SJCRH30 (cell line): ENCODE data around the gene CYB5R4. TPM values are rescaled to one million over a fixed set of nuclear protein-coding genes. Genes with fewer than 3 reads are reported as not detected.
A peak's percentile ranks its signal among the peaks of the same experiment; 100 is the strongest.
"Not testable (repeated sequence)": the region's sequence is repeated elsewhere in the genome, so short reads cannot be mapped to it uniquely, and the experiment has no call there.

Source experiments
- DNase-seq, 2 experiments: peaks; one replicate each; pipeline ENCODE4 v3.0.0-alpha.2; 2015 to 2020
- H3K27ac ChIP-seq: fragments of 250-450 bp; sonication (Bioruptor Pico); 2 replicates; pipeline ENCODE4 v1.5.1; 2020; ENCODE audit warnings: mild to moderate bottlenecking, moderate library complexity
- H3K27me3 ChIP-seq: fragments of 250-450 bp; sonication (Bioruptor Pico); 2 replicates; pipeline ENCODE4 v1.5.1; 2020; ENCODE audit warnings: mild to moderate bottlenecking, moderate library complexity
- H3K36me3 ChIP-seq: fragments of 250-450 bp; sonication (Bioruptor Pico); 2 replicates; pipeline ENCODE4 v1.5.1; 2020; ENCODE audit warnings: mild to moderate bottlenecking, moderate library complexity
- H3K4me1 ChIP-seq: fragments of 250-450 bp; sonication (Bioruptor Pico); 2 replicates; pipeline ENCODE4 v1.5.1; 2020; ENCODE audit warnings: mild to moderate bottlenecking, moderate library complexity
- H3K4me3 ChIP-seq: fragments of 250-450 bp; sonication (Bioruptor Pico); 2 replicates; pipeline ENCODE4 v1.5.1; 2020; ENCODE audit warnings: mild to moderate bottlenecking, moderate library complexity
- H3K9me3 ChIP-seq: fragments of 250-450 bp; sonication (Bioruptor Pico); replicated peaks from 2 replicates; pipeline ENCODE4 v1.5.1; 2020; ENCODE audit warnings: mild to moderate bottlenecking, moderate library complexity
- total RNA-seq: library from RNA; depleted of rRNA; stranded (reverse); fragments of >200 nt; shearing (Covaris generic); gene quantifications from 2 replicates; pipeline ENCODE4 v1.2.3, GENCODE V29; 2014

Gene CYB5R4
- total RNA-seq, 1 experiment from 2014 or later, result 18.9 TPM

DNA sequence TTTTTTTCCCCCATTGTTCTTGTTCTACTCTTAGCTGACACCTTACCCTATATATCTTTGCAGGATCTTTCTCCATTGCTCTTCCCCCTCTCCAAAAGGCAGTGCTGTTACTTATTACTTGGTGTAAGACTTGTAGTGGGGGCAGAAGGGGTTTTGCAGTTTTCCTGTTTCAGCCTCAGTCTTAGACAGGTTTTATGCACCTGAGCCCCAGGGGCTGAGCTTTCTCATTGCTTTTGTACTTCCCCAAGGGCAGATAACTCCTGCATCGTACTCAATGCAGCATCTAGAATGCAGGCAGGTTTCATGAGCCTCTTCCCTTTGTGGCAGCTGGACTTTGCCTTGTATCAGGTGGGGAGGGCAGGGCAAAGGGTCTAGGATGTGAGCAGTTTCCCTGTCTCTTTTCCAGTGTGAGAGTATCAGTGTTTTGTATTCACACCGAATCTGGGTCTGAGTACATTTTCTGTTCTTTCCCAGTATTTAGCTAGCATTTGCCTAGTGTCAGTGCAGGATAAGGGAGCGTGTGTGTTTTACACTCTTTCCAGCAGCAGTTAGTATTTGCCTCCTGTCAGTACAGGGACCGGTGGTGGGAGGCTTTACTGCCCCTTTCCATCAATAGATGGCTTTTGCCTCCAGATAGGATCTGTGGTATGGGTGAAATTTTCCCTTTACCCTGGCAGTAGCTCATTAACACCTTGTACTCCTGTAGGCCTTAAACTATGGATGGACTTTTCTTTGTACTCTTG lies 19.6 kb downstream of the CYB5R4 start:
- DNase-seq, result no peak
- no peaks in the 10 kb centered on the region for H3K27me3 ChIP-seq
- H3K4me3 ChIP-seq, result no peak overlapping the region
- H3K4me1 ChIP-seq, result no peaks in the 10 kb centered on the region
- H3K27ac ChIP-seq, result no peak overlapping the region
- H3K9me3 ChIP-seq, result no peaks in the 10 kb centered on the region
- H3K36me3 ChIP-seq, result no peaks in the 10 kb centered on the region

DNA sequence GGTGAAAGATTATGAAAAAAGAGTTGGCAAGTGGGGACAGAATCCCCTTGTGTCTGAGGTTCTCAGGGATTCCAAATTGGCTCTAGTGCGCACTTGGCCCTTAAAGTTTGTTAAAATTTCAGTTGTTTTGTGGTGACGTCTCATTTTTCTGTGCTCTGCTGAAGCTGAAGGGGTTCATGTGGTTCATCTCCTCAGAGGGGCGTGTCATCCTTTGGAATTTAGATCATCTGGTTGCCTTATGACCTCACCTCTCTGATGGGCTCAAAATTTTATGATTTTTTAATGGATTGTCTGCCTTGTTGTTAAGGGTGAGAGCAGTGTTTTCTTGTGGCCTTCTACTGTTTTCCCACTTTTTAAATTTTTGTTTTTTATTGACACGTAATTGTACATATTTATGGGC lies 20.3 kb downstream of the CYB5R4 start:
- Histone ChIP-seq H3K36me3 (no peaks in the 10 kb centered on the region), H3K9me3 (no peaks in the 10 kb centered on the region), H3K27ac (no peak overlapping the region), H3K4me1 (no peaks in the 10 kb centered on the region), H3K4me3 (no peak overlapping the region), H3K27me3 (no peaks in the 10 kb centered on the region)
- no peak for DNase-seq

DNA sequence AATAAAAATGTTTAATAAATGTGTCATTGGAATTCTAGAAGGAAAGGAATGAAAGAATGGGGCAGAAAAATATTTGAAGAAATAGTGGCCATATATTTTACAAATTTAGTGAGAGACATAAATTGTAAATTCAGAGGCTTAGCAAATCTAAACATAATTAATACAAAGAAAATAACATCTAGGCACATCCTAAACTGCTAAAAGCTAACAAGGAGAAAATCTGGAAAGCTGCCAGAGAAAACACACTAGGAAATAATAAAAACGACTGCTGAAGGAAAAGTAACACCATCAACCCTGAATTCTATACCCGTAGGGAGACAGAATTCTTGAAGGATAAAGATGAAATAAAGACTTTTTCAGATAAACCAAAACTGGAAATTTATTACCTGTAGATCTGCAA lies 23.8 kb downstream of the CYB5R4 start:
- peak in 1 of 2 experiments; percentile 43 for DNase-seq
- Histone ChIP-seq H3K27ac (no peak overlapping the region), H3K4me3 (no peak overlapping the region), H3K4me1 (no peaks in the 10 kb centered on the region), H3K9me3 (no peaks in the 10 kb centered on the region), H3K36me3 (no peaks in the 10 kb centered on the region), H3K27me3 (no peaks in the 10 kb centered on the region)

DNA sequence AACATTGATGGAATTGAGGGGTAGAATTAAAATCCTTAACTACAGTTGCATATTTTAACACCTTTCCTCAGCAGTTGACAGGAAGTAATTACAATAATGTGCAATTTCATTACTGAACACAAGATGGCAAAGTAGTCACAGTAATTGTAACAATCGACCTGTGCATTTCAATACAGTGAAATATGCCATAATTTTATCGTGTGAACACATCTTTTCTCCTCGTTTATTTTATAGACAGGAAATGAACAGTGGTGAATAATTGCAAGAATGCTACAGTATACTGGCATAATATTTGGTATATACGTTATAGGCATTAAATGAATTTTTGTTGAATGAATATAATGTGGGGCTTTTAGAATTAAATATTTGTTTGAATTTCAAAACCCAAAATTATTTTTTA lies 25.0 kb downstream of the CYB5R4 start:
- H3K4me1 ChIP-seq, result no peaks in the 10 kb centered on the region
- no peaks in the 10 kb centered on the region for H3K36me3 ChIP-seq
- H3K9me3 ChIP-seq, result no peaks in the 10 kb centered on the region
- no peaks in the 10 kb centered on the region for H3K27me3 ChIP-seq
- H3K27ac ChIP-seq, result no peak overlapping the region
- DNase-seq, result peak in 1 of 2 experiments; percentile 73
- H3K4me3 ChIP-seq, result no peak overlapping the region

DNA sequence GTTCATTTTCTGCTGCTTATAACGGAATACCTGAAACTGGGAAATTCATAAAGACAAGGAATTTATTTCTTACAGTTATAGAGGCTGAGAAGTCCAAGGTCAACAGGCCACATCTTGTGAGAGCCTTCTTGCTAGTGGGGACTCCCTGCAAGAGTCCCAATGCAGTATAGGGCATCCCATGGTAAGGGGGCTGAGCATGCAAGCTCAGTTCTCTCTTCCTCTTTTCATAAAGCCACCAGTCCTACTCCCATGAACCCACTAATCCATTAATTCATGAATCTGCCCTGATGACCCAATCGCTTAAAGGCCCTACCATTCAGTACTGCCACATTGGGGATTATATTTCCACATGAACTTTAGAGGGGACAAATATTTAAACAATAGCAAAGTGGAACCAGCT lies 26.5 kb downstream of the CYB5R4 start:
- Histone ChIP-seq H3K27ac (no peak overlapping the region), H3K27me3 (no peaks in the 10 kb centered on the region), H3K36me3 (no peaks in the 10 kb centered on the region), H3K4me1 (no peaks in the 10 kb centered on the region), H3K9me3 (no peaks in the 10 kb centered on the region), H3K4me3 (no peak overlapping the region)
- DNase-seq, result no peak

DNA sequence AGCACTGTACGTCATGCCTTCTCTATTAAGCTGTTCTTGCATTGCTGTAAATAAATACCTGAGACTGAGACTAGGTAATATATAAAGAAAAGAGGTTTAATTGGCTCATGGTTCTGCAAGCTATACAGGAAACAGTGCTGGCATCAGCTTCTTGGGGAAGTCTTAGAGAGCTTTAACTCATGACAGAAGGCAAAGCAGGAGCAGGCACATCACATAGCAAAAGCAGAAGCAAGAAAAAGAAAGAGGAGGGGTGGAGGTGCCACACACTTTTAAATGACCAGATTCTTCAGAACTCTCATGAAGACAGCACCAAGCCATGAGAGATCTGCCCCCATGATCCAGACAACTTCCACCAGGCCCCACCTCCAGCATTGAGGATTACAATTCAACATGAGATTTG lies 30.1 kb downstream of the CYB5R4 start:
- Histone ChIP-seq H3K9me3 (no peaks in the 10 kb centered on the region), H3K27ac (no peak overlapping the region), H3K4me1 (no peaks in the 10 kb centered on the region), H3K36me3 (no peaks in the 10 kb centered on the region), H3K4me3 (no peak overlapping the region), H3K27me3 (no peaks in the 10 kb centered on the region)
- DNase-seq, result no peak

DNA sequence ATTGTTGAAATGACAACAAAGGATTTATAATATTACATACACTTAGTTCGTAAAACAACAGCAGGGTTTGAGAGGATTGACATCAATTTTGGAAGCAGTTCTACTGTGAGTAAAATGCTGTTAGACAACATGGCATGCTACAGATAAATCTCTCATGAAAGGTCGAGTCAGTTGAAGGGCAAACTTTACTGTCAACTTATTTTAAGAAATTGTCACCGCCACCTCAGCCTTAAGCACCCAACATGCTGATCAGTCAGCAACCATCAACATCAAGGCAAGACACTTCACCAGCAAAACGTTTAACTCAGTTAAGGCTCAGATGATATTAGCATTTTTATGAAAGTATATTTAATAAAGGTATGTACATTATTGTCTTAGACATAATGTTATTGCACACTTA lies 31.0 kb downstream of the CYB5R4 start:
- H3K4me3 ChIP-seq, result no peak overlapping the region
- no peaks in the 10 kb centered on the region for H3K36me3 ChIP-seq
- H3K9me3 ChIP-seq, result no peaks in the 10 kb centered on the region
- DNase-seq, result no peak
- no peak overlapping the region for H3K27ac ChIP-seq
- no peaks in the 10 kb centered on the region for H3K27me3 ChIP-seq
- no peaks in the 10 kb centered on the region for H3K4me1 ChIP-seq

DNA sequence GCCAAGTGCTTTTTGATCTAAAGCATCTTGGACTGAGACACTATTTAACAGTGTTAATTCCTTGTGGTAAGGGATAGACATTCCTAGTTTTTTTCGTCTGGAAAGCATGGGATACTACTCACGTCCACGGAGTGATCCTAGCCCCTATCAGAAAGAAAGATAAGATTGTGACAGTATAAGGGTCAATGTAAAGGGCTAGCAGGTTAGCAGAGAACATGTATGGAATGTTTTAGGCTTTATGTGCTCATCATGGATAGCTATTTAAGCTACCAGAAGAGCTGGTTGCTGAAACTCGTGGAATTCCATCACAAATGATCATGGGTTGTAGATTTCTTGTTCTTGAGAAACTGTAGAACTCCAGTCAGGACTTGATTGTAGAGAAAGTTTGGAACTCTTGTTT lies 32.1 kb downstream of the CYB5R4 start:
- no peak for DNase-seq
- Histone ChIP-seq H3K9me3 (no peaks in the 10 kb centered on the region; the same call in 1 of the 2 replicates), H3K4me1 (no peaks in the 10 kb centered on the region), H3K36me3 (no peaks in the 10 kb centered on the region), H3K4me3 (no peak overlapping the region), H3K27me3 (no peaks in the 10 kb centered on the region), H3K27ac (no peak overlapping the region)

DNA sequence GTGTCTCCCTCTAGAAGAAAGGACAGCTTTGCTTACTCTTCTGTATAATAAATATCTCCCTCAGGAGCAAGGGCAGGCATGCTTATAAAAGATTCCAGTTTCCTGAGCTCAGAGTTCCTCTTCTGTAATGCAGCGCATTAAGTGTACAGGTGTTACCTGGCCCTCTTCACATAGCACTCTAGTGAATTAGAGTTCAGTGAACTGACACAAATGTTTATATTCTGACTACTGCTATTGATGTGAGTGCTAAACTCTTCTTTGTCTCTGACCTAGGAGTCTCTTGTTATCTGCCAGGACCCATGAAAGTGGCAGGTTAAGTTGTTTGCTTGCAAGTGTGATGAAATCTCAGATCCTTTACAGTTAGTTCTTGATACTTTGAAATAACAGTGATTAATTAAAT lies 33.5 kb downstream of the CYB5R4 start:
- H3K9me3 ChIP-seq, result peaks cover 5% of the 10 kb centered on the region; the same call in 1 of the 2 replicates
- no peaks in the 10 kb centered on the region for H3K36me3 ChIP-seq
- H3K4me1 ChIP-seq, result no peaks in the 10 kb centered on the region
- H3K27me3 ChIP-seq, result no peaks in the 10 kb centered on the region
- DNase-seq, result no peak
- no peak overlapping the region for H3K27ac ChIP-seq
- H3K4me3 ChIP-seq, result no peak overlapping the region

DNA sequence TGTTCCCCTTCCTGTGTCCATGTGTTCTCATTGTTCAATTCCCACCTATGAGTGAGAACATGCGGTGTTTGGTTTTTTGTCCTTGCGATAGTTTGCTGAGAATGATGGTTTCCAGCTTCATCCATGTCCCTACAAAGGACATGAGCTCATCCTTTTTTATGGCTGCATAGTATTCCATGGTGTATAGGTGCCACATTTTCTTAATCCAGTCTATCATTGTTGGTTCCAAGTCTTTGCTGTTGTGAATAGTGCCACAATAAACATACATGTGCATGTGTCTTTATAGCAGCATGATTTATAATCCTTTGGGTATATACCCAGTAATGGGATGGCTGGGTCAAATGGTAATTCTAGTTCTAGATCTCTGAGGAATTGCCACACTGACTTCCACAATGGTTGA lies 37.6 kb downstream of the CYB5R4 start:
- H3K27me3 ChIP-seq, H3K9me3 ChIP-seq, H3K4me3 ChIP-seq, H3K4me1 ChIP-seq, H3K27ac ChIP-seq, DNase-seq, H3K36me3 ChIP-seq: not testable (repeated sequence)

DNA sequence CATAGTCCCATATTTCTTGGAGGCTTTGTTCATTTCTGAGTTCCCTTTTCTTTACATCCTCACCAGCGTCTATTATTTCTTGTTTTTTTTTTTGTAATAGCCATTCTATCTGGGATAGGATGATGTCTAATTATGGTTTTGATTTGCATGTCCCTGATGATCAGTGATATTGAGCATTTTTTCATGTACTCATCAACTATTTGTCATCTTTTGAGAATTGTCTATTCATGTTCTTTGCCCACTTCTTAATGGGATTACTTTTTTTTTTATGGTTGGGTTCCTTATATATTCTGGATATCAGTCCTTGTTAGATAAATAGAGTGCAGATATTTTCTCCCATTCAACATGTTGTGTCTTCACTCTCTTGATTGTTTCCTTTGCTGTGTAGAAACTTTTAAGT lies 42.1 kb downstream of the CYB5R4 start:
- Histone ChIP-seq H3K36me3 (no peaks in the 10 kb centered on the region), H3K27ac (no peak overlapping the region), H3K27me3 (no peaks in the 10 kb centered on the region), H3K9me3 (peaks cover 5% of the 10 kb centered on the region; the same call in 1 of the 2 replicates), H3K4me1 (no peaks in the 10 kb centered on the region), H3K4me3 (no peak overlapping the region)
- no peak for DNase-seq

DNA sequence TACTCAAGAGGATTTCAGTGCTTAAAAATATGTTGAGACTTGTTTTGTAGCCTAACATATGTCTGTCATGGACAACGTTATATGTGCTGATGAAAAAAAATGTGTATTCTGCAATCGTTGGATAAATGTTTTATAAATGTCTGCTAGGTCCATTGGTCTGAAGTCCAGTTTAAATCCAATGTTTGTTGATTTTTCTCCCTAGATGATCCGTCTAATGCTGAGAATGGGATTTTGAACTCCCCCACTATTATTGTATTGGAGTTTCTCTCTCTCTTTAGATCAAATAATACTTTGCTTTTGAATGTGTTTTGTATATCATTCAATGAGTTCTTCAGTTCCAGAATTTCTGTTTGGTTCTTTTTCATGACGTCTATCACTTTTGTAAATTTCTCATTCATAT lies 44.9 kb downstream of the CYB5R4 start:
- H3K4me1 ChIP-seq, result no peaks in the 10 kb centered on the region
- H3K27ac ChIP-seq, result no peak overlapping the region
- no peaks in the 10 kb centered on the region for H3K27me3 ChIP-seq
- H3K4me3 ChIP-seq, result no peak overlapping the region
- DNase-seq, result no peak
- no peaks in the 10 kb centered on the region for H3K9me3 ChIP-seq
- H3K36me3 ChIP-seq, result no peaks in the 10 kb centered on the region

DNA sequence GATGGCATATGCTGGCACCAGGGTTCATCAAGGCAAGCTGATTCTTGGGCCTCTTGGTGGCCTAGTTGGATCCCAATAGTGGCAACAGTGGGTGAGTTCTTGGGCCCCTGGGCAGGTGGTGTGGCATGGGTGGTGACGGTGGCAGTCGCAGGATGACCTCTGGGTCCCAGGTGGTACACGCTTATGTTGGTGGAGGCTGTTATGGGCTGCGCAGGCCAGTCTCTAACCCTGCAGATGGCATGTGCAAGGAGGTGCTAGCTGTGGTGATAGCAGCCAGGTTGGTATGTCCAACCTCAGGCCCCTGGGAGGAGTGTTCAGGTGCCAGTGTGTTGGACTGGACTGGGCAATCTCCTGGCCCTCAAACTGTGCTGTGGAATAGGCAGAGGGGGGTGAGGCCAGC lies 46.2 kb downstream of the CYB5R4 start:
- no peak for DNase-seq
- Histone ChIP-seq H3K27ac (no peak overlapping the region), H3K9me3 (no peaks in the 10 kb centered on the region), H3K4me3 (no peak overlapping the region), H3K36me3 (no peaks in the 10 kb centered on the region), H3K4me1 (no peaks in the 10 kb centered on the region), H3K27me3 (no peaks in the 10 kb centered on the region)

DNA sequence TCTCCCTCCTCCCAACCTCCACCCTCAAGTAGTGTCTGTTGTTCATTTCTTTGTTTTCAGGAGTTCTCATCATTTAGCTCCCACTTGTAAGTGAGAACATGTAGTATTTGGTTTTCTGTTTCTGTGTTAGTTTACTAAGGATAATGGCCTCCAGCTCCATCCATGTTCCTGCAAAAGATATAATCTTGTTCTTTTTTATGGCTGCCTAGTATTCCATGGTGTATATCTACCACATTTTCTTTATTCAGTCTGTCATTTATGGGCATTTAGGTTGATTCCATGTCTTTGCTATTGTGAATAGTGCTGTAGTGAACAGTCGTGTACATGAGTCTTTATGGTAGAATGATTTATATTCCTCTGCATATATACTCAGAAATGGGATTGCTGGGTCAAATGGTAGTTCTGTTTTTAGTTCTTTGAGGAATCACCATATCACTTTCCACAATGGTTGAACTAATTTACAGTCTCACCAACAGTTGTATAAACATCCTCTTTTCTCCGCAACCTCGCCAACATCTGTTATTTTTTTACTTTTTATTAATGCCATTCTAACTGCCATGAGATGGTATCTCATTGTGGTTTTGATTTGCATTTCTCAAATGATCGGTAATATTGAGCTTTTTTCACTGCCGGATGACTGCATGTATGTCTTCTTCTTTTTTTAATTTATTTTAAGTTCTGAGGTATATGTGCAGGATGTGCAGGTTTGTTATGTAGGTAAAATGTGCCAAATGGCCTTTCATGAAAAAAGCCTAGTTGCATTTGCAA lies 48.3 kb downstream of the CYB5R4 start:
- not testable (repeated sequence) for H3K27me3 ChIP-seq, DNase-seq, H3K4me1 ChIP-seq, H3K36me3 ChIP-seq, H3K9me3 ChIP-seq, H3K4me3 ChIP-seq, H3K27ac ChIP-seq

DNA sequence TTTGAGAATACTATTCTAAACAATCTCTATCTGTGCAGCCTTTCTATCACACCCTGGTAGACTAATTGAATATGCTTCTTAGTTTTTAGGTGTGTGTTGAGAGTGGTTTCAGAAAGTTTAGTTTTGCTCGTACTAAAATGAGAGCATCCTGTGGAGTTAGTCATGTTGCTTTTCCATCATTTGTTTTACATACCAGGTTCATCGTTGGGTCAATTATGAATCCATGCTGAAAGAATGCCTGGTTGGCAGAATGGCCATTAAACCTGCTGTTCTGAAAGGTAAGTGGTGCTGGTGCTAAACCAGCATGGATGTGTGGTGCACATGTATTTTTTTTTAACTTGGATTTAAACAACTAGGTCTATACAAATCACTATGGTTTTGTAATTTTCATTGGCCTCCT lies 49.3 kb downstream of the CYB5R4 start:
- H3K9me3 ChIP-seq, result no peaks in the 10 kb centered on the region
- H3K4me3 ChIP-seq, result no peak overlapping the region
- DNase-seq, result no peak
- no peak overlapping the region for H3K27ac ChIP-seq
- no peaks in the 10 kb centered on the region for H3K4me1 ChIP-seq
- H3K27me3 ChIP-seq, result no peaks in the 10 kb centered on the region
- no peaks in the 10 kb centered on the region for H3K36me3 ChIP-seq

DNA sequence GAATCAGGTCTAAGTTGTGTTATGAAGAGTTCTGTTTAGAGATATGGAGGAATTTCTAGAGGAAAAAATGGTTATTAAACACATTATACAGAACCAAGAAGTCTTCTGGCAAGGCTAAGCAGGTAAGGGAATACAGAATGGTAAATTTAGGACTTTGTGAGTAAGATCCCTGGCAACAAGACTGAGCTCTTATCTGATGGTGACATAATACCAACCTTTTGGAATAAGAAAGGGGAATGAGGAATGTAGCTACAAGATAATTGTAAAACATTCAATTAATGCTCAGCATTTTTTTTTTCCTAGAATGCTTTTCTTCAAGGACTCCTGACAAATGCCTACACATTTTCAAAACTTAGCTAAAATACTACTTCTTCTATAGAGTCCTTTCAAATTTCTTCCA lies 51.8 kb downstream of the CYB5R4 start:
- no peaks in the 10 kb centered on the region for H3K27me3 ChIP-seq
- no peaks in the 10 kb centered on the region for H3K36me3 ChIP-seq
- H3K9me3 ChIP-seq, result no peaks in the 10 kb centered on the region
- H3K4me1 ChIP-seq, result no peaks in the 10 kb centered on the region
- H3K27ac ChIP-seq, result no peak overlapping the region
- no peak for DNase-seq
- no peak overlapping the region for H3K4me3 ChIP-seq
